CD14-positive monocyte (primary cell): ENCODE results near the gene TTLL10. TPM values are rescaled to one million over a fixed set of nuclear protein-coding genes. Genes with fewer than 3 reads are reported as not detected.
A peak's percentile ranks its signal among the peaks of the same experiment; 100 is the strongest.

Experiments
- DNase-seq, 3 donors: peaks; one replicate each; pipeline ENCODE4 v3.0.0-alpha.2; 2011 to 2022
- H2AFZ ChIP-seq: 2 replicates; pipeline ENCODE4 v1.6.0; 2012; ENCODE audit warnings: mild to moderate bottlenecking, low read depth, low read length, inconsistent platforms; ENCODE audit not compliant: insufficient read depth, poor library complexity, severe bottlenecking
- H3K27ac ChIP-seq, 2 donors: 1 replicate in 1 of 2; 2 replicates in 1 of 2; pipeline ENCODE4 v1.5.1; 2012 to 2013; ENCODE audit warnings: low read length in 2 of 2, control low read depth in 1 of 2, inconsistent platforms in 1 of 2, low read depth in 1 of 2, mild to moderate bottlenecking in 1 of 2
- H3K27me3 ChIP-seq, 2 donors: one replicate each; pipeline versions ENCODE4 v1.6.0 to v1.6.1; 2011 to 2013; ENCODE audit warnings: low read length in 2 of 2; ENCODE audit not compliant: control insufficient read depth in 2 of 2, insufficient read depth in 2 of 2
- H3K36me3 ChIP-seq, 2 donors: replicated peaks in 1 of 2; 1 replicate in 1 of 2; 2 replicates in 1 of 2; pipeline versions ENCODE4 v1.5.1 to v1.6.1; 2012 to 2013; ENCODE audit warnings: low read length in 2 of 2, control low read depth in 1 of 2, inconsistent platforms in 1 of 2, mild to moderate bottlenecking in 1 of 2; ENCODE audit not compliant: insufficient read depth in 2 of 2, control insufficient read depth in 1 of 2
- H3K4me1 ChIP-seq, 2 donors: 1 replicate in 1 of 2; 2 replicates in 1 of 2; pipeline versions ENCODE4 v1.5.1 to v1.6.1; 2012 to 2013; ENCODE audit warnings: low read length in 2 of 2, control low read depth in 1 of 2, inconsistent platforms in 1 of 2, mild to moderate bottlenecking in 1 of 2, moderate library complexity in 1 of 2; ENCODE audit not compliant: insufficient read depth in 2 of 2, control insufficient read depth in 1 of 2
- H3K4me2 ChIP-seq: replicated peaks from 2 replicates; pipeline ENCODE3; 2012; ENCODE audit warnings: low read length, moderate library complexity, mild to moderate bottlenecking; ENCODE audit not compliant: poor library complexity, severe bottlenecking; ENCODE audit errors: extremely low read depth
- H3K4me3 ChIP-seq, 3 experiments: fragments of 200-600 bp in 1 of 3; sonication (generic) in 1 of 3; replicated peaks in 1 of 3; 1 replicate in 2 of 3; 2 replicates in 1 of 3; pipeline ENCODE4 v1.5.1; 2011 to 2013; ENCODE audit warnings: low read length in 3 of 3, mild to moderate bottlenecking in 3 of 3, control low read depth in 2 of 3, low read depth in 2 of 3, inconsistent platforms in 1 of 3, moderate library complexity in 1 of 3
- H3K79me2 ChIP-seq: 2 replicates; pipeline ENCODE4 v1.6.0; 2012; ENCODE audit warnings: mild to moderate bottlenecking, control low read depth, inconsistent platforms, low read length, moderate library complexity; ENCODE audit not compliant: insufficient read depth
- H3K9ac ChIP-seq: 2 replicates; pipeline ENCODE4 v1.6.0; 2017; ENCODE audit warnings: low read length, mild to moderate bottlenecking; ENCODE audit not compliant: insufficient read depth, poor library complexity, severe bottlenecking
- H3K9me3 ChIP-seq, 2 donors: replicated peaks in 1 of 2; 1 replicate in 1 of 2; 2 replicates in 1 of 2; pipeline versions ENCODE4 v1.5.1 to v1.6.1; 2012 to 2013; ENCODE audit warnings: low read length in 2 of 2, control low read depth in 1 of 2; ENCODE audit not compliant: control insufficient read depth in 1 of 2, insufficient read depth in 1 of 2
- H4K20me1 ChIP-seq: 2 replicates; pipeline ENCODE4 v1.6.0; 2012; ENCODE audit warnings: mild to moderate bottlenecking, low read length, control low read depth, moderate library complexity; ENCODE audit not compliant: insufficient read depth
- H3K27ac Mint-ChIP-seq, 7 donors: one replicate each; pipeline ENCODE4 v1.8.0; 2020; ENCODE audit warnings: mild to moderate bottlenecking in 7 of 7, mixed read lengths in 7 of 7, moderate library complexity in 6 of 7, inconsistent platforms in 2 of 7
- H3K27me3 Mint-ChIP-seq, 3 donors: one replicate each; pipeline ENCODE4 v1.8.0; 2021 to 2022; ENCODE audit warnings: low read depth in 3 of 3, mild to moderate bottlenecking in 3 of 3, mixed read lengths in 3 of 3, moderate library complexity in 3 of 3, inconsistent platforms in 1 of 3
- H3K36me3 Mint-ChIP-seq, 2 donors: one replicate each; pipeline ENCODE4 v1.8.0; 2020; ENCODE audit warnings: mixed read lengths in 2 of 2, inconsistent platforms in 1 of 2, mild to moderate bottlenecking in 1 of 2
- H3K4me1 Mint-ChIP-seq: one replicate; pipeline ENCODE4 v1.8.0; 2020; ENCODE audit warnings: mild to moderate bottlenecking, mixed read lengths
- H3K4me3 Mint-ChIP-seq, 2 donors: one replicate each; pipeline ENCODE4 v1.8.0; 2020; ENCODE audit warnings: mild to moderate bottlenecking in 2 of 2, mixed read lengths in 2 of 2, moderate library complexity in 1 of 2
- H3K9me3 Mint-ChIP-seq, 7 donors: one replicate each; pipeline ENCODE4 v1.8.0; 2020 to 2022; ENCODE audit warnings: mixed read lengths in 7 of 7, mild to moderate bottlenecking in 6 of 7, moderate library complexity in 6 of 7, inconsistent platforms in 2 of 7
- WGBS: methylation state at CpG from one replicate; pipeline ENCODE4 v1.1.5; 2013; ENCODE audit warnings: missing lambda C conversion rate; ENCODE audit not compliant: insufficient coverage; 5-methylcytosine and 5-hydroxymethylcytosine counted together
- intact Hi-C, 2 donors: fragments of 100-400 bp; cut with micrococcal nuclease; formaldehyde crosslinking; loops; one replicate each; pipeline versions ENCODE4 v1.15.0 to v1.15.1; 2023
- polyA plus RNA-seq, 3 donors: library from polyadenylated mRNA; depleted of rRNA in 1 of 3; unstranded in 2 of 3; stranded (reverse) in 1 of 3; fragments of 300-500 nt in 2 of 3; fragments of >200 nt in 1 of 3; fragmentation: Illumina TruSeq in 2 of 3; gene quantifications; 1 replicate in 2 of 3; 2 replicates in 1 of 3; pipeline ENCODE4 v1.2.3, GENCODE V29; 2012 to 2021
- TF ChIP-seq, protein P1 (sequence below): fragments of 200-600 bp; IDR thresholded peaks from one replicate; pipeline ENCODE4 v1.8.0; 2022; ENCODE audit warnings: antibody characterized with exemption, mild to moderate bottlenecking

TTLL10 gene
- polyA plus RNA-seq, 3 donors = 0.06 TPM; not detected in 2

- no peak overlapping the region for H3K4me3 Mint-ChIP-seq
- 88% methylated on average over 4 of the region's 11 CpGs for WGBS
- H3K4me2 ChIP-seq = no peak overlapping the region
- no peak overlapping the region for H3K27ac ChIP-seq
- H3K36me3 ChIP-seq = peaks cover 38 to 40% of the 10 kb centered on the region in 2 donors
- no peaks in the 10 kb centered on the region for H3K9me3 Mint-ChIP-seq
- peaks cover 6 to 8% of the 10 kb centered on the region in 2 donors for H3K4me1 ChIP-seq
- DNase-seq = peak in 1 of 3 donors; percentile 37
- peak overlapping the region in 1 of 7 donors; percentile 75 for H3K27ac Mint-ChIP-seq
- no peak overlapping the region for H3K9ac ChIP-seq
- peaks cover 2% of the 10 kb centered on the region for H3K4me1 Mint-ChIP-seq
- H3K36me3 Mint-ChIP-seq = peaks cover 28 to 36% of the 10 kb centered on the region in 2 donors
- H4K20me1 ChIP-seq = peaks cover 31% of the 10 kb centered on the region
- peaks cover 0 to 22% of the 10 kb centered on the region in 2 donors for H3K27me3 ChIP-seq
- H3K79me2 ChIP-seq = no peaks in the 10 kb centered on the region
- TF ChIP-seq, protein P1, sequence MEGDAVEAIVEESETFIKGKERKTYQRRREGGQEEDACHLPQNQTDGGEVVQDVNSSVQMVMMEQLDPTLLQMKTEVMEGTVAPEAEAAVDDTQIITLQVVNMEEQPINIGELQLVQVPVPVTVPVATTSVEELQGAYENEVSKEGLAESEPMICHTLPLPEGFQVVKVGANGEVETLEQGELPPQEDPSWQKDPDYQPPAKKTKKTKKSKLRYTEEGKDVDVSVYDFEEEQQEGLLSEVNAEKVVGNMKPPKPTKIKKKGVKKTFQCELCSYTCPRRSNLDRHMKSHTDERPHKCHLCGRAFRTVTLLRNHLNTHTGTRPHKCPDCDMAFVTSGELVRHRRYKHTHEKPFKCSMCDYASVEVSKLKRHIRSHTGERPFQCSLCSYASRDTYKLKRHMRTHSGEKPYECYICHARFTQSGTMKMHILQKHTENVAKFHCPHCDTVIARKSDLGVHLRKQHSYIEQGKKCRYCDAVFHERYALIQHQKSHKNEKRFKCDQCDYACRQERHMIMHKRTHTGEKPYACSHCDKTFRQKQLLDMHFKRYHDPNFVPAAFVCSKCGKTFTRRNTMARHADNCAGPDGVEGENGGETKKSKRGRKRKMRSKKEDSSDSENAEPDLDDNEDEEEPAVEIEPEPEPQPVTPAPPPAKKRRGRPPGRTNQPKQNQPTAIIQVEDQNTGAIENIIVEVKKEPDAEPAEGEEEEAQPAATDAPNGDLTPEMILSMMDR = no peak
- H3K27me3 Mint-ChIP-seq = peaks cover 15 to 36% (median 29%) of the 10 kb centered on the region in 3 donors
- no peaks in the 10 kb centered on the region for H3K9me3 ChIP-seq
- H2AFZ ChIP-seq = no peak overlapping the region
- no peak overlapping the region for H3K4me3 ChIP-seq
- intact Hi-C loops = no loop called here
Observed at GRCh38 chr1:1215080-1215676, 41.5 kb downstream of the TTLL10 start.

DNA sequence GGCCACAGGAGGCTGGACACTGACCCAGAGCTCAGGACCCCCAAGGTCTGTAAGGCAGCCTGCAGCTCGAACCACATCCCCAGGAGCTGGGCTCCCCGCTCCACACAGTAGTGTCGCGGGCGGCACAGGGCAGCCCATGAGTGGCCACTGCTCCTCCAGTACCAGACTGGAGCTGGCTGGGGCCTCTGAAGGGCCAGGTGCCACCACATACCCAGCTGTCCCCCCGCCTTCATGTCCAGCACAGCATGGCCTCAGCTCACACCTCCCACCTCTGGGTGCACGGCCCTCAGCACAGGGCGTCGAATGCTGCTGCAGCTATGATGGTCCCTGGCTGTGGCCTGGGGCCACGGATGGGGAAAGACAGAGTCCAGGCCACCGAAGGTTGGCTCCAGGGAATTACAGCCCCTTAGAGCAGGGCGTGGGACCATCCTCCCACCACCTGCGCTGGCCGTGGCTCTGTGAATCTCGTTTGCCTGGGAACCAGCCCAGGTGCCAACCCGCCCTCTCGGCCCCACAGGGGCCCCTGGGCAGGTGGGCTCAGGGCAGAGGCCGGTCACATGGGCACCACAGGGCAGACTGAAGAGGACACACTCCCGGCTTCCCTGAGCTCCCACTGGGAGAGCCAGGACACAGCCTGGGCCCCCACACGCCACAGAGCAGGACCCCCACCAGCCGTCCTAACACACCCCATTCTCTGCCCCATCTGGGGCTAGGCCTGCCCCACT, 42.4 kb downstream of the TTLL10 start:
- no peaks in the 10 kb centered on the region for H3K9me3 Mint-ChIP-seq
- intact Hi-C loops = no loop called here
- WGBS = 97% methylated on average over 20 of the region's 21 CpGs
- H3K27me3 ChIP-seq = peaks cover 0 to 22% of the 10 kb centered on the region in 2 donors
- H3K36me3 ChIP-seq = peaks cover 47 to 49% of the 10 kb centered on the region in 2 donors
- TF ChIP-seq, protein P1 = no peak
- H3K27me3 Mint-ChIP-seq = peaks cover 14 to 32% (median 27%) of the 10 kb centered on the region in 3 donors
- peaks cover 37 to 45% of the 10 kb centered on the region in 2 donors for H3K36me3 Mint-ChIP-seq
- H3K4me3 Mint-ChIP-seq = no peak overlapping the region
- no peaks in the 10 kb centered on the region for H3K9me3 ChIP-seq
- peaks cover 3% of the 10 kb centered on the region for H3K79me2 ChIP-seq
- H4K20me1 ChIP-seq = peaks cover 39% of the 10 kb centered on the region
- H3K4me3 ChIP-seq = no peak overlapping the region
- H2AFZ ChIP-seq = no peak overlapping the region
- no peak overlapping the region for H3K9ac ChIP-seq
- no peak for DNase-seq
- H3K4me1 Mint-ChIP-seq = peaks cover 2% of the 10 kb centered on the region
- peaks cover 6 to 8% of the 10 kb centered on the region in 2 donors for H3K4me1 ChIP-seq
- H3K4me2 ChIP-seq = no peak overlapping the region
- no peak overlapping the region for H3K27ac ChIP-seq
- H3K27ac Mint-ChIP-seq = peak overlapping the region in 1 of 7 donors; percentile 58
